Measurements from ENCODE around the gene CLDN9. TPM values are rescaled to one million over a fixed set of nuclear protein-coding genes. Genes with fewer than 3 reads are reported as not detected.

CLDN9 gene
- total RNA-seq (ENCODE audit: unreplicated experiment): 0.39 TPM
- long read RNA-seq: 0 reads

- no peak for TF ChIP-seq CTCF (IDR thresholded peaks at IDR 0.05; ENCODE audit: partially characterized antibody, unreplicated experiment)
- H3K9me3 Mint-ChIP-seq (ENCODE audit: unreplicated experiment): peaks cover 3% of the 10 kb centered on the region
- DNase-seq: peak; percentile 40
- peaks cover 2% of the 10 kb centered on the region for H3K4me1 Mint-ChIP-seq (ENCODE audit: low read depth, unreplicated experiment)
- no peak within 1 kb of the TSS for H3K4me3 Mint-ChIP-seq (ENCODE audit: unreplicated experiment)
- H3K27ac Mint-ChIP-seq (ENCODE audit: unreplicated experiment): no peak within 1 kb of the TSS
- no peaks in the 10 kb centered on the region for H3K36me3 Mint-ChIP-seq (ENCODE audit: unreplicated experiment)
- peaks cover 23% of the 10 kb centered on the region for H3K27me3 Mint-ChIP-seq (ENCODE audit: unreplicated experiment)
Observed at GRCh38 chr16:3012828-3013420, at the start of gene CLDN9. TSS of gene CLDN9 (plus strand) at chr16:3012923. CDS start at chr16:3013363, 440 bp downstream.

- H3K4me1 Mint-ChIP-seq (ENCODE audit: low read depth, unreplicated experiment): peaks cover 2% of the 10 kb centered on the region
- H3K9me3 Mint-ChIP-seq (ENCODE audit: unreplicated experiment): peaks cover 5% of the 10 kb centered on the region
- TF ChIP-seq CTCF (IDR thresholded peaks at IDR 0.05; ENCODE audit: partially characterized antibody, unreplicated experiment): no peak
- H3K27ac Mint-ChIP-seq (ENCODE audit: unreplicated experiment): no peak overlapping the region
- H3K36me3 Mint-ChIP-seq (ENCODE audit: unreplicated experiment): no peaks in the 10 kb centered on the region
- H3K27me3 Mint-ChIP-seq (ENCODE audit: unreplicated experiment): peaks cover 9% of the 10 kb centered on the region
- DNase-seq: no peak
- peak overlapping the region; percentile 92 for H3K4me3 Mint-ChIP-seq (ENCODE audit: unreplicated experiment)
Observed at GRCh38 chr16:2963074-2963722, 49.5 kb upstream of the CLDN9 start.

- Mint-ChIP-seq H3K27ac (ENCODE audit: unreplicated experiment) (peak within 1 kb of the TSS; percentile 75), H3K9me3 (ENCODE audit: unreplicated experiment) (peaks cover 7% of the 10 kb centered on the region), H3K27me3 (ENCODE audit: unreplicated experiment) (peaks cover 13% of the 10 kb centered on the region), H3K4me1 (ENCODE audit: low read depth, unreplicated experiment) (peaks cover 5% of the 10 kb centered on the region), H3K36me3 (ENCODE audit: unreplicated experiment) (no peaks in the 10 kb centered on the region), H3K4me3 (ENCODE audit: unreplicated experiment) (peak within 1 kb of the TSS; percentile 92)
- no peak for TF ChIP-seq CTCF (IDR thresholded peaks at IDR 0.05; ENCODE audit: partially characterized antibody, unreplicated experiment)
- DNase-seq: peak; percentile 79
Observed at GRCh38 chr16:2963723-2964474, 48.8 kb upstream of the CLDN9 start, which contains the start of gene KREMEN2. TSS of gene KREMEN2 (plus strand) at chr16:2964275. CDS start at chr16:2964521, 246 bp downstream.

- DNase-seq: peak; percentile 93
- peaks cover 5% of the 10 kb centered on the region for H3K4me1 Mint-ChIP-seq (ENCODE audit: low read depth, unreplicated experiment)
- H3K36me3 Mint-ChIP-seq (ENCODE audit: unreplicated experiment): no peaks in the 10 kb centered on the region
- peaks cover 7% of the 10 kb centered on the region for H3K9me3 Mint-ChIP-seq (ENCODE audit: unreplicated experiment)
- no peak for TF ChIP-seq CTCF (IDR thresholded peaks at IDR 0.05; ENCODE audit: partially characterized antibody, unreplicated experiment)
- no peak overlapping the region for H3K27ac Mint-ChIP-seq (ENCODE audit: unreplicated experiment)
- peaks cover 13% of the 10 kb centered on the region for H3K27me3 Mint-ChIP-seq (ENCODE audit: unreplicated experiment)
- H3K4me3 Mint-ChIP-seq (ENCODE audit: unreplicated experiment): peak overlapping the region; percentile 64
Observed at GRCh38 chr16:2964475-2965336, 48.0 kb upstream of the CLDN9 start.

Measured in glutamatergic neuron (in vitro differentiated cells).